ENCODE measurements around the gene UBE2QL1.

The UBE2QL1 gene

DNA sequence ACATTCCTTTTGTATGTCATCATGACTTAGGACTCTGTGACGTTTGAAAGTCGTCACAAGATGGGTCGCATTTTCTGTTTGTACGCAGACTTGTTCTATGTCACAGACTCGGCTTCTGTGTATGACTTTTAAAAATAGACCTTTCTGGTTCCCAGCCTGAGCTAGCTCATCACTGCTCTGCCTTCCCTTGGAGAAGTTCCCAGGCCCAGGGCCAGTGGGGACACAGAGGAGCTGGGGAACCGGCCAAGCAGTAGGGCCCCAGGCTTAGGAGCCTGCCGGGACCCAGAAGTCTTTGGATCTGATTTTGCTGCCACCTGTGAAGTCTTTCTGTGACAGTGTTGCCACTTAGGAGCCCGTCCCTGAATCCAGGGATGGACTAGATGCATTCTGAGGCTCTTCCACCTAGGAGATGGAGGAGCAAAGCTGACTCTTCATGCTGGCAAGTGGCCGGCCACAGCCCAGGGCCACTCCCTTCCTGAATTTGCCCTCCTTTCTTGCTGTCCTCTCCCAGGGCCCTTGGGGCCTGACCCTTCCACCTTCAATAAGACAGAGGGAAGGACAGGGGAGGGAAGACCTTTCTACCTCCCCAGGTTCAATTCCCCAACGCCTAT, 18.1 kb upstream of the UBE2QL1 start:
- DNase-seq = no peak

DNA sequence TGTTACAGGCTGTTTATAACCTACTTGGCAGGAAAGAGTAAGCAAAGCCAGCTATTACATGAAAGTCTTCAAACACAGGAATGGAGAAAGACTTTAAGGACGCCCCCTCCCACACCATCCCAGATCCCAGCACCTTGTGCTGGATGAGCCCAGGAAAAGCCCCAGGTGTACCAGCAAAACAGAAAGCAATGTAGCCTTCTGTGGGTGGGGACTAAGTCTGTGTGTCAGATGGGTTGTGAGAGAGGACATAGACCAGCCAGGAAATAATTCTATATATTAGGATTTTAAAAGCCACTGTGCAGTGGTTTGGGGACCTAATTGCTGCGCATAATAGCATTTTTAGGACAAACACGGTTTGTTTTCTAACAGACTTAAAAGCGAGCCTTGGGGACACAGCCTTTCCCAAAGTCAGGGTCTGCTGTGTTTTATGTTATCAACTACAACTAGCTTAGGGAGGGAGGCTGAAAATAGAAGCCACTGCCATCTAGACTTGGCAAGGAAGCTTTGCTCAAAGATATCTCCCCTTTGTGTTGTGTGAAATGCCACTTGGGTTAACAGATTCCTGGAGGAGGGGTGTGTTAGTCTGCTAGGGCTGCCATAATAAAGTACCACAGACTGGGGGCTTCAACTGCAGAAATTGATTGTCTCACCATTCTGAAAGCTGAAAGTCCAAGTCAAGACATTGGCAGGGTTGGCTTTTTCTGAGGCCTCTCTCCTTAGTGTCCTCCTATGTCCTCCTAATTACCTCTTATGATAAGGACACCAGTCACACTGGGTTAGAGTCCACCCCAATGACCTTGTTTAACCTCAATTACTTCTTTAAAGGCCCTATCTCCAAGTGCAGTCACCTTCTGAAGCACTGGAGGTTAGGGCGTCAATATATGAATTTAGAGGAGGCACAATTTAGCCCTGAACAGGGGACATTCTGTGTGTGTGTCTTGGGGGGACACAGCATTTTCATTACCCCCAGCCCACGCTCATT, 17.2 kb upstream of the UBE2QL1 start:
- no peak for DNase-seq

DNA sequence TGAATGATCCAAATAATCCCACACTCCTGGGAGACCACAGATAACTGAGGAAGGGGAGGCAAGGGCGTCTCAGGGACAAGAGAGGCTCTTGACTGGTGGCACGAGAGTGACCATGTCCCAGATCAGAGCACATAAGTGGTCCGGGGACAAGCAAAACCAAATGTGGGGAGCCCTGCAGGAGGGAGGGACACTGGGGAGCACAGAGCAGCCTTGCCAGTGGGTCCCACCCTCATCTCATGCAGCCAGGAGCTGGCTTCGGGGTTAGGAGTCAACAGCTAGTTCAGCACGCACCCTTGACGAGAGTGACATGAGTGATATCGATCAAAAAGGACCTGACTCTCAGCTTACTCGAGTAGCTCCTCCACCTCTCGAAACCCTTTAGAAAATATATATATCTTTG, 16.5 kb upstream of the UBE2QL1 start:
- DNase-seq = no peak

DNA sequence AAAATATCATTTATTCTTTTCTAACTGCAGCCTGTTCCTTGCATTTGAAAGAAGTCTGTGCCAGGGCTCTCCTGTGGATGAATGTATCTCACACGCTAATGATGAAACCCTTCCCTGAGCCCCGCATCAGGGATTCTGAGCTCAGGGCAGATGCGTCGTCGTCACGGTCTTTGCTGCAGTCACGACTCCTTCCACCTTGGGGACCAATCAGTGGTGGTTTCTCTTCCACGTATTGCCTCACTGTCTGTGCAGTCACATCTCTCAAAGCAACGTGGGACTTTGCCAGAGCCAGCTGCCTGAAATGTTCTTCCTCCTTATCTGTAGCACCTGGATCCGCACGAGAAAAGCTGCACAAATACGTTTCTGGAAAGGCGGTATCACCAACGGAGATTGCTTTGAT, 13.9 kb upstream of the UBE2QL1 start:
- DNase-seq = no peak

- DNase-seq = no peak
Measured at GRCh38 chr5:6435356-6435755, 13.3 kb upstream of the UBE2QL1 start.

DNA sequence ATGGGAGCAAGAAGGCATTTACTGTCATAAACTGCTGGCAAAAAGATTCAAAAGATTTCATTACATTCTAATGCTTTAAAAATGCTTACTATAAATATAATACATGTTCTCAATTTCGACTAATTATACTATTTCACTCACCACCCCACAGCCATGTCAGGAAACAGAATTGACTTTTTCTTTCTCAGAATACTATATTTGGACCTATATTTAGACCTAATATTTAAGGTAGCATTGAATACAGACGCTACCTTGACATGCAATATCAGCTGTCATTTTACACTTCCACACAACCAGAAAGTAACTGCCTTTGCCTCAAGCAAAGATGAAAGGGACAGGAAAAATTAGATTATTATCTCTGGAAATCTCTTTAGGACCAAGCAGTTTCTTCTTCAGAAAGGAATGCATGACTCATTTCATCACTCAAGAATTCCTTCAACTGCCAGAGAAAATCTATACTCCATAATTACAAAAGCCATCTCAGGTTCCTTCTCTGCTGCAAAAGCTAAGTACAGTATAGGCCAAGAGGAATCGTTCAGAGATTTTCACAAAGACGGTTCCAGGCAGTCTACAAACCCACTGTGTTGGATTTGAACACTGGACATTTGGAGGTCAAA, 11.8 kb upstream of the UBE2QL1 start:
- no peak for DNase-seq

- no peak for DNase-seq
Measured at GRCh38 chr5:6439588-6440550, 8.8 kb upstream of the UBE2QL1 start.

DNA sequence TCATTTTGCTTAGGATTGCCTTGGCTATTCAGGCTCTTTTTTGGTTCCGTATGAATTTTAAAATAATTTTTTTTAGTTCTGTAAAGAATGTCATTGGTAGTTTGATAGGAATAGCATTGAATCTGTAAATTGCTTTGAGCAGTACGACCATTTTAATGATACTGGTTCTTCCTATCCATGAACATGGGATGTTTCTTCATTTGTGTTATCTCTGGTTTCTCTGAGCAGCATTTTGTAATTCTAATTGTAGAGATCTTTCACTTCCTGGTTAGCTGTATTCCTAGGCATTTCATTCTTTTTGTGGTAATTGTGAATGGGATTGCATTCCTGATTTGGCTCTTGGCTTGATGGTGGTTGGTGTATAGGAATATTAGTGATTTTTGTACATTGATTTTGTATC, 6.3 kb upstream of the UBE2QL1 start:
- DNase-seq = no peak

DNA sequence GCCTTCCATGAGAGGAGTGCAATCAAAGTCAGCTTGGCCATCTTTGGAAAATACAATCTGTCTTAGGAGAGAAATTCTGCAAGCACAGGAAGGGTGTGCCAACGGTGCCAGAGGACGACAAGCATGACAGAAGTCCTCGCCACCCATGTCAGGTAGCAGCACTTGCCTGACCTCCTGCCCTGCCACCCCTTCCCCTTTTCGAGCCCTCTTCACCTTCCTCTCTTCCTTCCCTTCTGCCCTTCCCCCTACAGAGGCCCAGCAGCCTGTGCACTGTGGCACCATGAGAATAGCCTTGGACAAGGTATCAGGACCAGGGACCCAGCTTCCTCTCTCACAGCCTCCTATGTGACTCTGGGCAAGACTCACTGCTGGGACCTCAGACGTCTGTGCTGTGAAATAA, 5.3 kb upstream of the UBE2QL1 start:
- no peak for DNase-seq

- no peak for DNase-seq
Measured at GRCh38 chr5:6446042-6446441, 2.6 kb upstream of the UBE2QL1 start.

DNA sequence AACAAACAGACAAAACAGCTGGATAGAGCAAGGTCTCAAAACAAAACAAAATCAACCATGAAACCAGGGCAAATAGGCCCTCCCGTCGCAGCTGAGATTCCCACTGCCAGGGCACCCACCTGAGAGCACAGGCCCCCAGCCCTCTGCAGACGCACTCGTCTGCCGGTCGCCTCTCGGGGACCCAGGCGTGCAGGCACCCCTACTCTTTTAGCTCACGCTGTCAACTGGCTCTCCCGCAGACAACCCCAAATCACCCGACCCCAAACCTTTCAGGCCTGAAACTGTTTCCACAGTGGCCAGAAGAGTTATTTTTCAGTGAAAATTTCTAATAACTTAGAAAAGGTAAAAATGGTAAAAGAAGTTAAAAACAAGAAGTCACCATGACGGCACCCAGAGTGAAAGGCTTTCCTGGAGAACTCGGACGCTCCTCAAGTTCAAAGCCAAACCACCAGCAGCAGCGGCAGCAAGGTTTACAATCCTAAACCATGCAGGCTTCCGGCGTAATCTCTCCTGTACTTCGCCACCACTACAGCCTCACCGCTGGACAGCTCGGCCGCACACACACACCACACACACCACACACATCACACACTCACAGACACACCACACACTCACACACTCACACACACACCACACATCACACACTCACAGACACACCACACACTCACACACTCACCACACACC, 1.9 kb upstream of the UBE2QL1 start:
- DNase-seq = no peak

DNA sequence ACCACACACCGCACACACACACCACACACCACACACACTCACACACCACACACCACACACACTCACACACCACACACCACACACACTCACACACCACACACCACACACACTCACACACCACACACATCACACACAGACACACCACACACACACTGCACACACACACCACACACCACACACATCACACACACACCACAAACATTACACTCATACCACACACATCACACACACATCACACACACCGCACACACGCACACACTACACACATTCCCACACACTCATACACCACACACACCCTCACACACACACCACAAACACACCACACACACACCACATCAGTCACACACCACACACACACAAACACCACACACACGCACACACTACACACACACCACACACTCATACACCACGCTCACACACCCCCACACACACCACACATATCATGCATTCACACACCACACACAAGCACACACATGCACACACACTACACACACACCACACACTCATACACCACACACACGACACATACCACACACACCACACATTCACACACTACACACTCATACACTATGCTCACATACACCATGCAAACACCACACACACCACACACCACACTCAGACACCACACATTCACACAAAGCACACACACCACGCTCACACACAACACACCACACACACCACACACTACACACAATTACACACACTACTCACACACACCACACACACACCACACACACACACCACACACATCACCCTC, 1.1 kb upstream of the UBE2QL1 start:
- no peak for DNase-seq

DNA sequence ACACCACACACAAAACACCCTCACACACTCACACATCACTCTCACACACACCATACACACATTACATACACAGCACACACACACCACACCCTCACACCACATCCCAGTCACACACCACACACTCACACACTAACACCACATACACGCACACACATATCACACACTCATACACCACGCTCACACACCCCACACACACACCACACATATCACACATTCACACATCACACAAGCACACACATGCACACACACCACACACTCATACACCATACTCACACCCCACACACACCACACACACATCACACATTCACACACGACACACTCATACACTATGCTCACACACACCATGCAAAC, 543 bp upstream of the UBE2QL1 start:
- no peak for DNase-seq

DNA sequence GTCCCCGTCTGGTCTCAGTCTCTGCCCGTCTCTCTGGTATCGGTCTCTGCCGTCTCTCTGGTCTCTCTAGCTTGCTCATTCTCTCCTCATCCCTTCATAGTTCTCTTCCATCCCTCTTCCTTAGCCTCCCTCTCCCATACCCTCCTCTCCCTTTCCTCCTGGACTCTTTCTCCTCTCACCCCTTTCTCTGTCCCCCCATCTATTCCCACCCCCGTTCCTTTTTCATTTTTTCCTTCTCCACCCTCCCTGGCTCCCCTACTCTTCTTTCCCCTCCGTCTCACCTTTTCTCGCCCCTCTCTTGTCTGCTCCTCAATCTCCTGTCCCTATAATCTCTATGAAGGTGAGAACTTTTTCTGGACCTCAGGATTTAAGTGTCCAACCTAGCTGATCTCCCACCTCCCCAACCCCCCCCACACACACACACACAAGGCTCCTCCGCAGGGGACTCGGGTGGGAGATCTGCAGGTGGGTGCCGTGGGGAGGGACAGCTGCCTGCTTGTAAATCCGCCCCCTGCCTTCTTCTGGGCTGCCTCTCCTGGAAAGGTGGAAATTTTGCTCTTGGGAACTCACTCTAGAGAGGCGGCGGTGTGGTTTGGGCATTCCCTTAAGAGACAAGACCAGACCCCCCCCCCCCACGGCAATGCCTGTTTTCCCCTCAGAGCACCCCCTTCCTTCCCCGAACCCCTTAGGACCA, 953 bp downstream of the UBE2QL1 start:
- DNase-seq = no peak

GRCh38 chr5:6450319-6450833, 1.7 kb downstream of the UBE2QL1 start:
- no peak for DNase-seq

DNA sequence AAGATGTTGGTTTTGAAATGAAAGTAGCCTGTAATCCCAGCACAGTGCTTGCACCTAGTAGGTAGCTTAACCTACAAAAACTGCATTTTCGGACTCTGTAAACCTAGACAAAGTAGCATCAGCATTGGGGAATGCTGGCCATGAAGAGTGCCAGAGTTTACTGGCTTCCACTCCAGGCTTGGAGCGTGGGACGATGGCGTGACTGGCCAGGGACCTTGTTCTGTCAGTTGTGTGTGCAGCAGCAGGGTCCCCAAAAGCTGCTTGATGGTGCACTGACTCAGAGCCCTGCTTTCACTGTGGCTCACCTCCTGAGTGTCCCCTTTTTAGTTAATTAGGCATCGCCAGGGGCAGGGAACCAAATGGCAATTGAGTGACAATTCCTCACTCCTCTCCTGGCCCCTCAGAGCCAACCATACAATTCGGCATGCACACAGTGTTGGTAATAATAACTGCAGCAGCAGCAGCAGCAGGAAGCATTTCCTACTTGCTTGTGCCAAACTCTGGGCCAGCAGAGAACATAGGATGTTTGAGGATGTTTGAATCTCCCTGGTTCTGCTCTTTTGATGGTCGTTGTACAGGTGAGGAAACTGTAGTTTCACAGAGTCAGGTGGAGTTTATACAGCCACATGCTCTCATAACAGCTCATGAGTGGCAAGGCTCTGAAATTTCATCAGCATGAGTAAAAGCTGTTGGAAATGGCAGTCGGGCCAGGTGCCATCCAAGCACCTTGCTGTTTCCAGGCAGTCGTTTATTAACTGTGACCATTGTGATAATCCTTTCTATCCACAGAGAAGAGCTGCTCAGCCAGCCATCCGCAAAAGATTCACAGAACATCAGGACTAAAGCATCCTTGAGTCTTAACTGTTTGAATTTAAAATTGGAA, 4.2 kb downstream of the UBE2QL1 start:
- no peak for DNase-seq

DNA sequence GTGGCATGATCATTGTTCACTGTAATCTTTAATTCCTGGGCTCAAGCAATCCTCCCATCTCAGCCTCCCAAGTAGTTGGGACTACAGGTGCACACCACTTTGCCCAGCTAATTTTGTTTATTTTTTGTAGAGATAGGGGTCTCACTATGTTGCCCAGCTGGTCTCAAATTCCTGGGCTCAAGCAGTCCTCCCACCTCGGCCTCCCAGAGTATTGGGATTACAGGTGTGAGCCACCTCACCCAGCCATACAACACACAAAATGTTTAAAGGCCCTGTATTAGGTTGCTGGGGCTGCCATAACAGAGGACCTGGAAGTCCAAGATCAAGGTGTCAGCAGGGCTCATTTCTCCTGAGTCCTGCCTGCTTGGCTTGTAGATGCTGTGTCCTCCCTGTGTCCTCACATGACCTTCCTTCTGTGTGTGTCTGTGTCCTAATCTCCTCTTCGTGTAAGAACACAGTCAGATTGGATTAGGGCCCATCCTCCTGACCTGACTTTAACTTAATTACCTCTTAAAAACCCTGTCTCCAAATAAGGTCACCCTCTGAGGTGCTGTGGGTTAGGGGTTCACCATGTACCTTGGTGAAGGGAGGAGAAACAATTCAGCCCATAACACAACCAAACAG, 5.4 kb downstream of the UBE2QL1 start:
- no peak for DNase-seq

GRCh38 chr5:6454628-6455053, 6.0 kb downstream of the UBE2QL1 start:
- DNase-seq = no peak
